ENCODE measurements around the gene TMEM82.

DNA sequence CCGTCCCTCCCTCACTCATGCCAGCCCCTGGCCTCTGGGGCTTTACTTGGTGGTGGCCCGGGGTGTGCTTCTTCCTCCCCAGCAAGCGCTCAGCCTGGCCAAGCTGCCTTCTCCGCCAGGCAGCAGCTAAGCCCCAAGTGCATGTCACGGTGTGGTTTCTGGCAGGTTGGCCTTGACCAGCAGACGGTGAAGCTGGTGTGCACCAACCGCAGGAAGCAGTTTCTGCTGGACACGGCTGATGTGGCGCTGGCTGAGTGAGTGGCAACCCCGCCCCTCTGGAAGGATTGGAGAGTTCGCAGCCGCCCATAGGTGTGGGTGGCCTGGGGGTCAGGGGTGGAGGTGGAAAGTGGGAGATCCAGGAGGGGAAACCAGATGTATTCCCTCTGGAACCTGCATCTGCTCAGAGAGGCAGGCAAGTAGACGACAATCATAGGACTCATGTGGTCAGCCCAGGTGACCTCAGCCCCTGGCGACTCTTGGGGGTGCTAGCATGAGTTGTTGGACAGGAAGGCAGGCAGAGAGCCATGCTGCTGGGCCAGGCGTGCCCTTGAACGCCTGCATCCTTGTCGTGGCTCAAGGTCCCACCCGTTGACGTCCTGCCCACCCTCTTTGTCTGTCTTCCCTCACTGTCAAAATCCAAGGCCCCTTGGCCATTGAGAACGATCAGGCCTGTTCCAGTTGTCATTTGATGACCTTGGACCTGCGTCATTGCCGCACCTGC, 13.2 kb upstream of the TMEM82 start:
- TF ChIP-seq CTCF (conservative IDR thresholded peaks at IDR 0.05; ENCODE audit: low read depth in 2 of 2) (no peak), ZNF114 (CRISPR knock-in tag; IDR thresholded peaks at IDR 0.05) (no peak), CREB1 (CRISPR knock-in tag; IDR thresholded peaks at IDR 0.05; ENCODE audit: low read depth) (no peak), JUNB (IDR thresholded peaks at IDR 0.05; ENCODE audit: unreplicated experiment) (no peak), POLR2AphosphoS5 (IDR thresholded peaks at IDR 0.05; ENCODE audit: low read depth) (no peak)
- TF ChIP-seq, protein P1, sequence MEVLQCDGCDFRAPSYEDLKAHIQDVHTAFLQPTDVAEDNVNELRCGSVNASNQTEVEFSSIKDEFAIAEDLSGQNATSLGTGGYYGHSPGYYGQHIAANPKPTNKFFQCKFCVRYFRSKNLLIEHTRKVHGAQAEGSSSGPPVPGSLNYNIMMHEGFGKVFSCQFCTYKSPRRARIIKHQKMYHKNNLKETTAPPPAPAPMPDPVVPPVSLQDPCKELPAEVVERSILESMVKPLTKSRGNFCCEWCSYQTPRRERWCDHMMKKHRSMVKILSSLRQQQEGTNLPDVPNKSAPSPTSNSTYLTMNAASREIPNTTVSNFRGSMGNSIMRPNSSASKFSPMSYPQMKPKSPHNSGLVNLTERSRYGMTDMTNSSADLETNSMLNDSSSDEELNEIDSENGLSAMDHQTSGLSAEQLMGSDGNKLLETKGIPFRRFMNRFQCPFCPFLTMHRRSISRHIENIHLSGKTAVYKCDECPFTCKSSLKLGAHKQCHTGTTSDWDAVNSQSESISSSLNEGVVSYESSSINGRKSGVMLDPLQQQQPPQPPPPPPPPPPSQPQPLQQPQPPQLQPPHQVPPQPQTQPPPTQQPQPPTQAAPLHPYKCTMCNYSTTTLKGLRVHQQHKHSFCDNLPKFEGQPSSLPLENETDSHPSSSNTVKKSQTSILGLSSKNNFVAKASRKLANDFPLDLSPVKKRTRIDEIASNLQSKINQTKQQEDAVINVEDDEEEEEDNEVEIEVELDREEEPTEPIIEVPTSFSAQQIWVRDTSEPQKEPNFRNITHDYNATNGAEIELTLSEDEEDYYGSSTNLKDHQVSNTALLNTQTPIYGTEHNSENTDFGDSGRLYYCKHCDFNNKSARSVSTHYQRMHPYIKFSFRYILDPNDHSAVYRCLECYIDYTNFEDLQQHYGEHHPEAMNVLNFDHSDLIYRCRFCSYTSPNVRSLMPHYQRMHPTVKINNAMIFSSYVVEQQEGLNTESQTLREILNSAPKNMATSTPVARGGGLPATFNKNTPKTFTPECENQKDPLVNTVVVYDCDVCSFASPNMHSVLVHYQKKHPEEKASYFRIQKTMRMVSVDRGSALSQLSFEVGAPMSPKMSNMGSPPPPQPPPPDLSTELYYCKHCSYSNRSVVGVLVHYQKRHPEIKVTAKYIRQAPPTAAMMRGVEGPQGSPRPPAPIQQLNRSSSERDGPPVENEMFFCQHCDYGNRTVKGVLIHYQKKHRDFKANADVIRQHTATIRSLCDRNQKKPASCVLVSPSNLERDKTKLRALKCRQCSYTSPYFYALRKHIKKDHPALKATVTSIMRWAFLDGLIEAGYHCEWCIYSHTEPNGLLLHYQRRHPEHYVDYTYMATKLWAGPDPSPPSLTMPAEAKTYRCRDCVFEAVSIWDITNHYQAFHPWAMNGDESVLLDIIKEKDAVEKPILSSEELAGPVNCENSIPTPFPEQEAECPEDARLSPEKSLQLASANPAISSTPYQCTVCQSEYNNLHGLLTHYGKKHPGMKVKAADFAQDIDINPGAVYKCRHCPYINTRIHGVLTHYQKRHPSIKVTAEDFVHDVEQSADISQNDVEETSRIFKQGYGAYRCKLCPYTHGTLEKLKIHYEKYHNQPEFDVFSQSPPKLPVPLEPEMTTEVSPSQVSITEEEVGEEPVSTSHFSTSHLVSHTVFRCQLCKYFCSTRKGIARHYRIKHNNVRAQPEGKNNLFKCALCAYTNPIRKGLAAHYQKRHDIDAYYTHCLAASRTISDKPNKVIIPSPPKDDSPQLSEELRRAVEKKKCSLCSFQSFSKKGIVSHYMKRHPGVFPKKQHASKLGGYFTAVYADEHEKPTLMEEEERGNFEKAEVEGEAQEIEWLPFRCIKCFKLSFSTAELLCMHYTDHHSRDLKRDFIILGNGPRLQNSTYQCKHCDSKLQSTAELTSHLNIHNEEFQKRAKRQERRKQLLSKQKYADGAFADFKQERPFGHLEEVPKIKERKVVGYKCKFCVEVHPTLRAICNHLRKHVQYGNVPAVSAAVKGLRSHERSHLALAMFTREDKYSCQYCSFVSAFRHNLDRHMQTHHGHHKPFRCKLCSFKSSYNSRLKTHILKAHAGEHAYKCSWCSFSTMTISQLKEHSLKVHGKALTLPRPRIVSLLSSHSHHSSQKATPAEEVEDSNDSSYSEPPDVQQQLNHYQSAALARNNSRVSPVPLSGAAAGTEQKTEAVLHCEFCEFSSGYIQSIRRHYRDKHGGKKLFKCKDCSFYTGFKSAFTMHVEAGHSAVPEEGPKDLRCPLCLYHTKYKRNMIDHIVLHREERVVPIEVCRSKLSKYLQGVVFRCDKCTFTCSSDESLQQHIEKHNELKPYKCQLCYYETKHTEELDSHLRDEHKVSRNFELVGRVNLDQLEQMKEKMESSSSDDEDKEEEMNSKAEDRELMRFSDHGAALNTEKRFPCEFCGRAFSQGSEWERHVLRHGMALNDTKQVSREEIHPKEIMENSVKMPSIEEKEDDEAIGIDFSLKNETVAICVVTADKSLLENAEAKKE (CRISPR knock-in tag; IDR thresholded peaks at IDR 0.05): no peak

All from GM23338 (cell line).